Midbrain (tissue), 1 donor: ENCODE data around the gene MAP2K5.

Experiments
- DNase-seq: peaks from one replicate; lab custom pipeline; 2025; lab: John Stamatoyannopoulos, UW

The MAP2K5 gene

DNA sequence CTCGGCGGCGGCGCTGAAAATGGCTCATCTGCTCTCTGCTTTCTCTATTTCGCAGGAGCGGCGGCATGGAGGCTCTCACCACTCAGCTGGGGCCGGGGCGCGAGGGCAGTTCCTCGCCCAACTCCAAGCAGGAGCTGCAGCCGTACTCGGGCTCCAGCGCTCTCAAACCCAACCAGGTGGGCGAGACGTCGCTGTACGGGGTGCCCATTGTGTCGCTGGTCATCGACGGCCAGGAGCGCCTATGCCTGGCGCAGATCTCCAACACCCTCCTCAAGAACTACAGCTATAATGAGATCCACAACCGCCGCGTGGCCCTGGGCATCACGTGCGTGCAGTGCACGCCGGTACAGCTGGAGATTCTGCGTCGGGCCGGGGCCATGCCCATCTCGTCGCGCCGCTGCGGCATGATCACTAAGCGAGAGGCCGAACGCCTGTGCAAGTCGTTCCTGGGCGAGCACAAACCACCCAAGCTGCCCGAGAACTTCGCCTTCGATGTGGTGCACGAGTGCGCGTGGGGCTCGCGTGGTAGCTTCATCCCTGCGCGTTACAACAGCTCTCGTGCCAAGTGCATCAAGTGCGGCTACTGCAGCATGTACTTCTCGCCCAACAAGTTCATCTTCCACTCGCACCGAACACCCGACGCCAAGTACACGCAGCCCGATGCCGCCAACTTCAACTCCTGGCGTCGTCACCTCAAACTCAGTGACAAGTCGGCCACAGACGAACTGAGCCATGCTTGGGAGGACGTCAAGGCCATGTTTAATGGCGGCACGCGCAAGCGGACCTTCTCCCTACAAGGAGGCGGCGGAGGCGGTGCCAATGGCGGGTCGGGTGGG lies 283.6 kb downstream of the MAP2K5 start:
- no peak for DNase-seq

DNA sequence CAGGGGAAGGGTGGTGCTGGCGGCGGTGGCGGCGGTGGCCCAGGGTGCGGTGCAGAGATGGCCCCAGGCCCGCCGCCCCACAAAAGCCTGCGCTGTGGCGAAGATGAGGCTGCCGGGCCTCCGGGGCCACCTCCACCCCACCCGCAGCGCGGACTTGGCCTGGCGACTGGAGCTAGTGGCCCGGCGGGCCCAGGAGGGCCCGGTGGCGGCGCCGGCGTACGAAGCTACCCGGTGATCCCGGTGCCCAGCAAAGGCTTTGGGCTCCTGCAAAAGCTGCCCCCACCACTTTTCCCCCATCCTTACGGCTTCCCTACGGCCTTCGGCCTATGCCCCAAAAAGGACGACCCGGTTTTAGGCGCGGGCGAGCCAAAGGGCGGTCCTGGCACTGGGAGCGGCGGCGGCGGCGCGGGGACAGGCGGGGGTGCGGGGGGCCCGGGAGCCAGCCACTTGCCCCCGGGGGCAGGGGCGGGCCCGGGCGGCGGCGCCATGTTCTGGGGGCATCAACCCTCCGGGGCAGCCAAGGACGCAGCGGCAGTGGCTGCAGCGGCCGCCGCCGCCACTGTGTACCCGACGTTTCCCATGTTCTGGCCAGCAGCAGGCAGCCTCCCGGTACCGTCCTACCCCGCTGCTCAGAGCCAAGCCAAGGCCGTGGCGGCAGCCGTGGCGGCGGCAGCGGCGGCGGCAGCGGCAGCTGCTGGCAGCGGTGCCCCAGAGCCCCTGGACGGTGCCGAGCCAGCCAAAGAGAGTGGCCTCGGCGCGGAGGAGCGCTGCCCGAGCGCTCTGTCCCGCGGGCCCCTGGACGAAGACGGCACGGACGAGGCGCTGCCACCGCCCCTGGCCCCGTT lies 284.4 kb downstream of the MAP2K5 start:
- DNase-seq: no peak

DNA sequence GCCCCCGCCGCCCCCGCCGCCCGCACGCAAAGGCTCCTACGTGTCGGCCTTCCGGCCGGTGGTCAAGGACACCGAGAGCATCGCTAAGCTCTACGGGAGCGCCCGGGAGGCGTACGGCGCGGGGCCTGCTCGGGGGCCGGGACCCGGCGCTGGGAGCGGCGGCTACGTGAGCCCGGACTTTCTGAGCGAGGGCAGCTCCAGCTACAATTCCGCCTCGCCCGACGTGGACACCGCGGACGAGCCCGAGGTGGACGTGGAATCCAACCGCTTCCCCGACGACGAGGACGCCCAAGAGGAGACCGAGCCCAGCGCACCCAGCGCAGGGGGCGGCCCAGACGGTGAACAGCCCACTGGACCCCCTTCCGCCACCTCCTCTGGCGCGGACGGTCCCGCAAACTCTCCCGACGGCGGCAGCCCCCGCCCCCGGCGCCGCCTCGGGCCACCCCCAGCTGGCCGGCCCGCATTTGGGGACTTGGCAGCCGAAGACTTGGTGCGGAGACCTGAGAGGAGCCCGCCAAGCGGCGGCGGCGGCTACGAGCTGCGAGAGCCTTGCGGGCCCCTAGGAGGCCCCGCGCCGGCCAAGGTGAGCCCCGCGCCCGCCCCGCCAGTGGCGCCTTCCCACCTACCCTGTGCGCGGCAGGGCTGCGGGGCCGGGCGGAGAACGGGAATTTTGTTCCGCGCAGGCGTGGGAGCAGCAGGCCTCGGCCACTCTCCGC lies 285.2 kb downstream of the MAP2K5 start:
- no peak for DNase-seq

DNA sequence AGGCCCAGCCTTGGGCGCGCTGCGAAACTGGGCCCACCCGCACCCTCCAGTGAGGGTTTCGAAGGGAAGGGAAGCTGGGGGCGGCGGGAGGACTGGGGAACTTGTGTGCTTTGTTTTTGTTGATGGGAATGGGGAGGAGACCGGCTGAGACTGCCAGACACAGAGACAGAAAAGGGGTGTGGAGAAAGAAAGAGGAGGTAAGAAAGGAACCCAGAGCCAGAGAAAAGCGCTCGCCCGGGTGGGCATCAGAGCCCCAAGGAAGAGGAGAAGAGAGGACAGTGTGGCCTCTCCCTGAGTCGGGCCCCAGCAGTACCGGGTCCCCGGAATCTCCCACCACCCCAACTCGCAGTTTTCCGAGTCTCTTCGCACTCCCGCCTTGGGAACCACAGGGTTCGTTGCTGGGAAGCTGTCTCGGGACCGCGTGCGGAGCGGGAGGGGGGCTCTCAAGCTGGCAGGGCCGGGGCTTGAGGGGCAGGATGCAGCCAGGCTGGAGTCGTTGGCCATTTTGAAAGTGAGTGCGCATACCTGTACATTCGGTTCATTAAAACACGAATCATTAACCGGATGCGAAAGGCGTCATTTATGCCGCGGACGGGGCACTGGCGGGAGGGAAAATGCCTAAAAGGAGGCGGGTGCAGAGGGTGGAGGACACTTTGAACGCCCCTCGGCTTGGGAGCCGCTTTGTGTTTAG lies 285.9 kb downstream of the MAP2K5 start:
- no peak for DNase-seq

DNA sequence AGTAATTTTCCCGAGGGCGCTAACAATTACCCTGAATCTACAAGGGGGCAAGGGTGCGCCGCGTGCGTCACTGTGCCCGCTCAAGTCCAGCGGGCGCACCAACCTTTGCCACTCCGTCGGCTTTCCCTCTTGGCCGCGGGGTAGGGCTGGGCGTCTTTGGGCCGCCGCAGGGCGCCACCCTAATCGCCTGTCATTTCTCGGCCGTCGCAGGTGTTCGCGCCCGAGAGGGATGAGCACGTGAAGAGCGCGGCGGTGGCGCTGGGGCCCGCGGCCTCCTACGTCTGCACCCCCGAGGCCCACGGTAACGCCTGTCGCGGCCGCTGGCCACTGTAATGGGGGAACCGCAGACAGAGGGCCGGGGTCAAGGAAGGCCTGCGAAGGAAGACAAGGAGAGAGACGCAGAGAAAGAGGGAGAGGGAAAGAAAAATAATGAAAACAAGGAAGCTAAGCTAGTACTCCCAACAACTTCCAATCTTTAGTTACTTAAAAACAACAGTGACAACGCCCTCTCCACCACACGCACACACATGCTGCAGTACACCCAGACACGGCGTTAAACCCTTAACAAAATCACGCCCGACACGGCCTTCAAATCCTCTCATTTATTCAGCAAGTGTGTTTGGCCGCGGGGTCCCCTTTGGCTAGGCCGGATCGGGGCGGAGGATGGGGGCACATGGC lies 286.6 kb downstream of the MAP2K5 start:
- no peak for DNase-seq

DNA sequence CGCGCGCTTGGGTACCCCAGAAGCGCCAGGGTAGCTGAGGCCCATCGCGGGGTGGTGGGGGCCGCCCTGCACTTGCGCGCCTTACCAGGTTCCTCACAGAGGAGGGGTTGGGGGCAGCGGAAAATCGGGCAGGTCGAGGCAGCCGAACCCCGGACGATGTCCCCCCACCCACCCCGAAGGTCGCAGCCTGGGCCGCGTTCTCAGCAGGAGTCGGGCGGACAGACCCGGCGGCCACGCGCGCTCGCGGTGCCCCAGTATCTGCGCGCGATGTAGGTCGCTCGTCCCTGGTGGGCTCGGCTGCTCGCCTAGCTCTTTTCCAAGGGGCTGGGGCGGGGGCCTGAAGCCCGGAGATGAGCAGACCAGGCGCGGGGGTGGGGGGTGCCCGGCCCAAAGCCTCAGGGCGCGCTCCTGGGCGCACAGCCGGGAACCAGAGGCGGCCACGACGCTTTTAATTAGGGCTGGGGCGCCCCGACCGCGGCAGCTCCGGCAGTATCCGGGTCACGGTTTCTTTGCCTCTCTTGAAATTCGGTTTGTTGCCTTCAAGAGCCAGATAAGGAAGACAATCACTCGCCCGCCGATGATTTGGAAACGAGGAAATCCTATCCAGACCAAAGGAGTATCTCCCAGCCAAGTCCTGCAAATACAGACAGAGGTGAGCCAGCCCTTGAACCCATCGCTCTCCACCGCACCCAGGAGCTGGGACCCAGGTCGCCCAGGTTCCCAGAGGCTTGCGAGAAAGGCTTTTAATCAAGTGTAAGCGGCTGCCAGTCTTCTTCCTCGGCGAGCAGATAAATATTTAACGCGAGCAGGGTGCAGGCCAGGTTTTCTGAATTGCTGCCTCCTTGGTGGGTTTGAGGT lies 287.4 kb downstream of the MAP2K5 start:
- no peak for DNase-seq

DNA sequence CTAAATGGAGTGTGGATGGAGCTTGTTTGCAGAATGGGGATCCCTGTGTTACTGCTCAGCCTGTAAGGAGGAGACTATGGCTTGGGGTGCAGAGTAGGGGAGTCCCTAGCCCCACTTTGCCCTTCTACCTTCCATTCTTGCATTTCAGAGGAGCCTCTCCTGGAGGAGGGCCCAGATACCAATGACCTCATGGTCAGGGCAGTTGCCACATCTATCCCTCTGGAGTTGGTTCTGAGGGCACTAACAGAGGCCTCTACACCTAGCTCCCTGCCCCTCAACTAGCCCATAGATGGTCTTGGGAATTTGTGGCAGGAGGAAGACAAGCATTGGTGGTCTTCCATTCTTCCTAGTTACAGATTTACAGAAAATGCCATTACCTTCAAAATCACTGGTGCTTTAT lies 288.9 kb downstream of the MAP2K5 start:
- no peak for DNase-seq

DNA sequence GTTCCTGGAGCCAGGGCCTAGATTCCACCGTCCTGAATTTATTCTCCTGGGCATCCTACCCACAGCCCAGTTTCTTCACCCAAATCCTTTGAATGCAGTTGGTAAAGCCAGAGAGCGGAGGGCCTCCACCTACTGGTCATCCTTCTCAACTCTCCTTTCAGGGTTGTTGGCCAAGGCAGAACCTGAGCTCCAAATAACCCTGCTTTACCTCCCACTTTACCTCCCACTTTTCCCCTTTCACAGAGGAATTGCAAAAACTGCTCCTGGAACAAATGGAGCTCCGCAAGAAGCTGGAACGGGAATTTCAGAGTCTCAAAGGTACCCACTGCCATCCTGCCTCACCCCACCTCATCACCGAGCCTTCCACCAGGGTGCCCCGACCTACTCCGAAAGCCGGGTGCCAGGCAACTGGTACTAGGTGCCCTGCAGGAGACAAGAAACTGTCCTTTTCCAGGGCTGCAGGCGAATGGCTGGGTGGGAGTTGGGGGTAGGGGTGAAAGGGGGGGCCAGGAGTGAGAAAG lies 289.6 kb downstream of the MAP2K5 start:
- no peak for DNase-seq

DNA sequence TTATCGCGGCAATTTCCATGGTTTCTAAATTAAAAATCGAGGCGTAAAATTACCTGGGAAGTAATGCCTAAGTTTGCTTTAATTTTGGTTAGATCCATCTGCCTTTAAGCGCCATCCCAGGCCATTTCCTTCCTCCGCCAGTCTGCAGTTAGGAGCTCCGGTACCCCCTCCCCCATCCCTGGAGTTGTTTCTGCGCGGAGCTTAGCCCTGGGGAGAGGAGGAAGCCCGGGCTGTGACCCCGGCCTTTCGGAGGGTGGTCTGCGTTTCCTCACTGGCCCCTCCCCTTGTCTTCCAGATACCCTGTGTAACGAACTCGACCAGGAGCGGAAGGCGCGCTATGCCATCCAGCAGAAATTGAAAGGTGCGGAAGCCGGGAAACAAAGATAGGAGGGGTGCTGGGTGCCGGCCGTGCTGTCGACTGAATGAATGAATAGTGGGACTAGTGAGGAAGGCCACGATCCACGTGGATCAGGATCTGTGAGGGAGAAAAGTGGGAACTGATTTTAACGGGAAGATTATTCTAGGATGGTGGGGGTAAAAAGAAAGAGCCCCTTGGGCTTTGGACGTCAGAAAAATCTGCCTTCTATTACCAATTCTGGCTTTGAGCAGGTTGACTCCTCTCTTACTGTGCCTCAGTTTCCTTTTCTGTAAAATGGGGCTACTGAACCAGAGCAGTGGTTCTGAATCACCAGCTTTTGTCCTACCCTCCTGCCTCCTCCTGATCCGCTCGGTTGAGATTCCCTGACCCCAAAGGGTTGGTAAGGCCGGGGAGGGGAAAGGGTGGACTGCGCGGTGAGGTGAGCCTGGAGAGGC lies 290.6 kb downstream of the MAP2K5 start:
- no peak for DNase-seq

DNA sequence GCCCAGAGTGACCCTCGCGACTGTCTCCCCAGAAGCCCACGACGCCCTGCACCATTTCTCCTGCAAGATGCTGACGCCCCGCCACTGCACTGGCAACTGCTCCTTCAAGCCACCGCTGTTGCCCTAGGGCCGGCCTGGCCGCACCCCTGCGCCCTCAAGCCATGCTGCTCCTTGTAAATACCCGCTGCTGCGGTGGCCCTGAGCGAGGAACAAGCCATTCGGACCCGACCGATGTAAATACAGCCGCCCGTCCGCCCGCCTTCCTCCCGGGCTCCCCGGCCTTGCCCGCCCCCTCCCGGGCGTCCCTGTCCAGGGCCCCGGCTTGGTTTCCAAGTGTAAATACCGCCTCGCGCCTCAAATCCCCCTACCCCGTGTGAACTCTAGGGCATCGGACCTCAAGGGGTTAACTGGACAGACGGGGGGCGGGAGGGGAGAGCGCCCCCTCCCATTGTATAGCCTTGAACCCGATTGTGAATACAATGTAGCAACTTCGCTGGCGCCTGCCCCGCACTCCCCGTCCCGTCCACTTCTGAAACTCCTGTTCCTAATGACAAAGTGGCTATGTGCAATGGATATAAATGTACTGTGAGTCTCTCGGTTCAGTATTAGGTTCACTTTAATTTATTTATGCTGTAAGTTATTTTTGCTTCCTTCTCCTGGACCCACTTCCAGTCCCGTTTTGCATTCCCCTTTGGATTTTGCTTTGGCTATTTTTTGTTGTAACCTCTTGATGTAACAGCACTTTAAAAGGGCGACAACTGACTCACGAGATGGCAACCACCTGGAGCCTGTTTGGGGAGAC lies 291.4 kb downstream of the MAP2K5 start:
- DNase-seq: no peak

DNA sequence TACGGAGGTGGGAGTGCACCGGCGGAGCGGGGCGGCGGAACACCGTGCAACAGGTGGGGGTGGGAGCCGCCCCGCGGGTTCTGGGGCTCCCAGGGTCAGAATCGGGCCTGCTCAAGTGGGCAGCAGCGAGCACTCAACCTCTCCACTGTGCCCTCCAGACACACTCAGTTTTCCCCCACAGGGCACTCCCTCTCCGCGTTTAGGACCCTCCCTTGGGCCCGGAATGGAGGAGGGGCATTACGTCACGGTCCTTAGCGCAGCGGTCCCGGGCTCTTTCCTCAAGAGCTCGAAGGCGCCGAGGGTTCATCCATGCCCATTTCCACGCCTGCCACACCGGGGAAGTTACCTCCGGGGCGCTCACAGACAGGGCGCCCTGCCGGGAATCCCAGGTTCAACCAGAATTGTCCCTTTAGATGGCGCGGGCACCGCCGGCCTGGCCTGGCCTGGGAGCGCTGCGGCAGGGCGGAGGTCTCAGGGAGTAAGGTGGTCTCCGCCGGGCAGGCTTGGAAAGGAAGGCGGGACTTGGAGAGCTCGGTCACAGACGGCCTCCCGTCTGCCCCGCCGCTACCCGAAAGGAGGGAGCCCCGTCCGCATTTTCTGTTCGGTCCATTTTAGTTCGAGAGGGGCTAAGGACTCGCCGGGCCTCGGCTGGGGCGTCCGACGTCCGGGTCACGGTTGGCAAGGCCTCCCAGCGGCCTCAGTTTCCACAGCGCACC lies 292.2 kb downstream of the MAP2K5 start:
- no peak for DNase-seq

DNA sequence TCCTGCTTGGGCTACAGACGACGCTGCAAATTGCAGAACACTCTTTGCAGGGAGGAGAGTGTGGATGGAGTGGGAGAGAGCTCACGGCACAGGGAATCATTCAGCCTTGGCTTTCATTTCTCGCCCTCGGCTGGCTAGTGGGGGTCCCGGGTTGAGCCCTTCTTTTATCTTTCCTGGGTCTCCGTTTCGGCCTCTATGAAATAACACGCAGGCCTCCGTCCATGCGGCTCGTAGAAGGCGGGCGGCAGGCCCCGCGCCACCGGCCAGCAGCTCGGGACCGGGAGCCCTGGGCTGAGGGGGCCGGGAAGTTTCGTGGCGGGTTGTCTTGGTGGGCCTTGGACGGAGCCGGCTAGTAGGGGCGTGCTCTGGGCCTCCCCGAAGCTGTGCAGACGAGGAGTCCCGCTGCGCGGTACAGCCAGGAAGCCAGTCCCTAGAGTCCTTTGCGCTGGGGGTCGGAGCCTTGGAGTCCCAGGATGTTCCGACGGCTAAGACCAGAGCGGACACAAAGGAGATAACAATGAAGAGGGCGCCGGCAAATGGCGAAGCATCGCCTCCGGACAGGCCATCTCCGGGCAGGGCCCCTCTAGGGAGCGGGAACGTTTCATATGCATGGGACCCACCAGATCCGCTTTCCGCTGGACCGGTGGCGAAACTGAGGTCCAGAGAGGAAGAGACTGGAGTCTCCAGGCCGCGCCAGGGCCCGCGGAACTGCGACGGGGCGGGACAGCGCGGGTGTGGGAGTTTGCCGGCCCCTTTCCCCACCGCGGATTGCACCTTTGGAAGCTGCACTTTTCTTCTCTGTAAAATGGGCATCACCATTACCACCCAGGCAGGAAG lies 293.0 kb downstream of the MAP2K5 start:
- no peak for DNase-seq

DNA sequence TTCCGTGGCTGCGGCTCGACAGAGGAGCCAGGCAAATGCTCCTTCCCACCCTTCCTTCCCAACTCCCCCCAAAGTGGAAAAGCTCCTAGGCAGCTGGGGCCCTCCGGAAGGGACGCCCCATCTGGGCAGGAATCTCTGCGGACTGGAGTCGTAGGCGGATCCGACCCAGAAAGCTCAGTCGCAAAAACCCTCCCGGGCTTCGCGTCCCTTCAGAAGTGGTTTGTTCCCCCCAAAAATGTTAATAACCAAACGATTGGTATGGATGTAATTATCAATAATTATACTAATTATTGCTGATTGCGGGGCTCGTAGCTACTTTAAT lies 293.6 kb downstream of the MAP2K5 start:
- no peak for DNase-seq

DNA sequence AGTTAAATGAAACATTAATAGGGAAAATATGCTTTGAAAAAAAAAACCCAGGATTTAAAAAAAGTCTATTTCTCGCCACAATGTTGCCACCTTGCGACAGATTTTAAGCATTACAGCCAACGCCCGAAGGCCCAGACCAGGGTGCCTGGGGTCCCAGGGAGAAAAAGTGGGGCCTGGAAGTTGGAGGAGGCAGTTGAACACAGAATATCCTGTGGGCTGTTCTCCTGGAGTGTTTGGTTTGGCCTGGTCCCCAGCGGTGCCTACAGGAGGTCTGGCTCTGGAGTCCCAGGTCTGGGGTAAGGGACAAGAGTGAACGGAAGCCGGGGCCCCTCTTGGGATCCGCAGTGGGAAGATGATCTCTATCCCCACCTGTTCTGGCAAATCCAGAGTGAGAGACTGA lies 294.0 kb downstream of the MAP2K5 start:
- DNase-seq: peak; percentile 33

DNA sequence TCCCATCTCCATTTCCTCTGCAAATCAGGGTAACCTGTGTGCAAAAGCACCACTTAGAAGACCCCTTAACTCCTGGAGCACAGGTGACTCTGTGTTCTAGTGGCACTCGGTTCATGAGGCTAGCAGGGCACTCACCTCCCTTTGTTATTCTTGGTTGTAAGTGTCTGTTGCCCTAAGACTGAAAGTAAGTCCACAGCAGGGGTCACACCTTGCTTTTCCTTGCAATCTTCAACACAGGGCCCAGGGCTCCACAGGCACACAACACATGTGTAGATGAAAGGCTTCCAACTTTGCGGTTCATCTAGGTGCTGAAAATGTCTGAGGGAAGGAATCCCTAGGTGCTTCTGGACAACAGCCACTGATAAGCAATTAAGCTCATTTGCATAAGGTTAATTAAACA lies 294.5 kb downstream of the MAP2K5 start:
- DNase-seq: no peak

DNA sequence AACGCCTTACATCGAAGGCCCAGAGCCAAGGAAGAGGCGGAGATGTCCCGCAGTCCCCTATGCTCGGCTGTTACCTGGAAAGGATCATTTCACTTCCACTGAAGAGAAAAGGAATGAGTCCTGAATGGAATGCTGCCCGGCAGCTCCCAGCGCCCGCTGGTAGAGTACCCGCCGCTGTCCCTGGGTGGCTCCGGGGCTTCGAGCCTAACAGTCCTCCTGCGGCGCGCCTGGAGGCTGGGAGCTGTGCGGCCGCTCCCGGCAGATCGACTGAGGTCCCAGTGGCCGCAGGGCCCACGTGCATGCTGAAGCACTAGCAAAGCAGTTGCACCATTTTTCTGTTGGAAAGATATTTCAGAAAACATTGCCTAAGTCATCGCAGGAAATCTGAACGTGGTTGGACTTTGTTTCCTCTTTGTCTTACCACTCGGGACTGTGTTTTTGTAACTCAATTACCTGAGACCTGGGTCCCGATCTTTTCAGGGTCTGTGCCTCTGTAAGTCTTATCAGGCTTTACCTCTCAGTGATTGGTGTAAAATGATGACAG lies 296.4 kb downstream of the MAP2K5 start:
- peak; percentile 66 for DNase-seq

DNA sequence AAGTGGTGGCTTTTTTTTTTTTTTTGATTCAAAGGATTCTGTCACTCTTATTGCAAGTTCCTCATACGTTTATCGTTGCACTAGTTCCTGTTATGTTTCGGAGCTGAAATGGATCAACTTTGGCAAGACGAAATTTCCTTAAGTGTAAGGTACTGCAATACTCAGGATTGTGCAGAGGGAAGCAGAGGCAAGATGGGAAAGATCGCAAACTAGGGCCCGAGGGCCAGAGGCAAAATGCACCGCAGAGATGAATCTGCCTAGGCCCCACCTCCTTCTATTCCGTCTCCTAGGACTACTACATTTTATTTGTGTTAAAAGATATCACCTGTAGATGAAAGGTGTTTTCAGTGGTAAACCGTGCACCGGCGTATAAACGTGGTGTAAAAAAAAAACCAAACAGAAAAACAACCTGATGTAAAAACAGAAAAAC lies 297.0 kb downstream of the MAP2K5 start:
- DNase-seq: peak; percentile 39
